GM18502 (cell line): ENCODE data around the gene AP2B1.
"Not testable (repeated sequence)": the region's sequence is repeated elsewhere in the genome, so short reads cannot be mapped to it uniquely, and the experiment has no call there.

ENCODE experiments used
- ATAC-seq: cut with Tn5 transposase; IDR thresholded peaks from one replicate; pipeline ENCODE4 v1.9.1; 2021; ENCODE audit warnings: mild to moderate bottlenecking; ENCODE audit not compliant: unreplicated experiment, poor library complexity

The AP2B1 gene

DNA sequence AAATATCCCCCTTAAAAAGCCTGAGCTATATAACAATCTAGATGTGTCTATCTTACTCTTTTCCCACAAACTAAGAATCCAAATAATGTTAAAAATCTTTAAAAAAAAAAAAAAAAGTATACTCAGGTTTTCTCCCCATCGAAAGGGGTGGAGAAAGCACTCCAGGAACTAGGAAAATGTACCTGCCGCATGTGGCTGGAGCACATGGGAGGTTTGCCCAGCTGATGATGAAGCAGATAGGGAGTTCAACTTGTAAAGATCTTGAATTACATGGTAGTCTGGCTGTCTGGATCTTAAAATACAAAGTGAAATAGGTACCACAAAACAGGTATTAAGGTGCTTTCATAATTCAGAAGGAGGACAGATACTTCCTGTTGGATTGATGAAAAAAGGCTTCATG is 17.7 kb upstream of the AP2B1 start:
- no peak for ATAC-seq

DNA sequence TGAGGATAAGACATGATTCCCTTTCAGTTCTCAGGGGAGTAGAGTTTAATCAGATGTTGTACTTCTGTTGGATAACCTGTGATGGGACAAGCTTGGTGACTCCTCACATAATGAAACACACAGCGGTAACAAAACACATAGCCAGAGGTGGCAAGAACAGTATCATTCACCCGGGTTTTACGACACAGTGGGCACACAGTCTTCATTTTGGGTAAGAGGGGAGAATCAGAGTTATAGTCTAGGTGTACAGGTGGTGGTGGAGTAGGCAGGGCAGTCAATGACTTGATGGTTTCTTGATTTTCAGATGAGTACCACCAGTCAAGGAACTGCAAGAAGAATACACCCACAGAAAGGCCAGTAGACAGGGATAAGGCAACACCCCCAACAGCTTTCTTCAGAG is 11.4 kb upstream of the AP2B1 start:
- no peak for ATAC-seq

DNA sequence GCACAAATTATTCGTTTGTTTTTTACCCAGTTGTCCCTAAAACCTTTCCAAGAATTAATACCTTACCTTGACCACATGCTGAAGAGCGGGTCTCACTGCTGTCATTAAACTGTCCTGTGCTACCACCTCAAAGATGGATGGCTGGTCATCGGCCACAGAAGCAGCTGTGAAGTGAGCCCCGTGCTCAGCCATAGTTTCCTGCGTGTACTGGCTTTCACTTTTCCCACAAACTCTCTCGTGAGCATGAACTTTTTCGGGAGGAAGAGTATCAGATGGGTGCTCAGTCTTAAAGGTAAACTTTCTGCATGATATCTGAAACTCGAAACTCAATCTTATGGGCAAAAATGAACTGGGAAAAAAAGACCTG is 9.3 kb upstream of the AP2B1 start:
- no peak for ATAC-seq

DNA sequence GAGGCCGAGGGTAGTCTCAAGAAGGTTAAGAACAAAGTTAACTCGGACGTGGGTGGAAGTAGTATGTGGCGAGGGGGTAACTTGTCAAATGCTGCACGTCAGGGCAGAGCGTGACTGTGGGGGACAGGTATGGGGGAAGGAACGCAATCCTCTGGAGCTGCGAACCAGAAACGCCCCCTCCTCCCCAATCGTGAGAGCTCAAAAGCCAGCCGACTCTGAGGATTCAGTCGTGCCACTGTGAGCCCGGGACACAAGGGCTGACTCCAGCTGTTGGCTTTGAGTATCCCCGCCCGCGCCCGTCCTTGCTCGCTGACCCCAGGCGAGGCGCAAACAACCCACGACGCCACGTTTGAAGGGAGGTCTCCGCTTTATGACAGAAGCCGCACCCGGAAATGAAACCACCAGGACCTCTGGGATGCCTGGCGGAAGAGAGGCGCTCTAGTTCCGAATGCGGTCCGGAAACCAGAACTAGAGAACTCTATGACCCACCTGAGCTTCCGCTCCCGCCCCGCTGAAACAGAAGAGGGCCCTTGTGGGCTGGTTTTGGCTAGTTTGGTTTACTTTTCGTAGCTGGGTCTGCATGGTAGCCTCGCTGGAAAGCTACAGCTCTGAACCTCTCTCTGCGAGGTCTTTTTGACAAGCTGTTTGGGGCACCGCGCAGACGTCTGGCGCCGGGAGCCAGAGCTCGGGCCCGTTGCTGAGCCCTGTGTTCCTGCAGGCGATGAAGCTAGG is 8.8 kb upstream of the AP2B1 start, which contains the start of gene PEX12:
Gene PEX12, minus strand, starts transcription at position 375 of the 732 bp plus-strand sequence. CDS start 550 bp downstream, outside the sequence.
- ATAC-seq, result peak; percentile 91

DNA sequence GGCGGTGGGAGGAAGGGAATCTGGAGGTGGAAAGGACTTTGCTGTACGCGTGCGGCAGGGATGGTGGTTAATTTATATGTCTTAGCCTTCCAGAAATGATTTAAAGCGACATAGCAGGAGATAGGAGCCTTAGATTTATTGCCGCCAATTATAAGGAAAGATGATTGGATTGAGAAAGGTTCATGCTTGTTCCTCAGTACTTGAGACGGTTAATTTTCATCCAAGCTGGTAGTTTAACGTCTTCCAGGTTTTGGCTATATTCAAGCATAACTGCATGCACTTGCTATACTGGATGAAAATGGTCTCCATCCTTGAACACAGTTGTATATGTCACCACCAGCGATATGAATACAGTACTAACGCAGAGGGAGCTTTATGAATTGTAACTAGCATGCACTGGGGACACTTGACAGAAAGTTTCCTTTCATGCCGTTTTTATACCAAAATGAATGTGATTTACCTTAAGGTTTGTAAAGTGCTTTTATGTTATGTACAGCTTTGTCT is 8.1 kb upstream of the AP2B1 start:
- no peak for ATAC-seq

DNA sequence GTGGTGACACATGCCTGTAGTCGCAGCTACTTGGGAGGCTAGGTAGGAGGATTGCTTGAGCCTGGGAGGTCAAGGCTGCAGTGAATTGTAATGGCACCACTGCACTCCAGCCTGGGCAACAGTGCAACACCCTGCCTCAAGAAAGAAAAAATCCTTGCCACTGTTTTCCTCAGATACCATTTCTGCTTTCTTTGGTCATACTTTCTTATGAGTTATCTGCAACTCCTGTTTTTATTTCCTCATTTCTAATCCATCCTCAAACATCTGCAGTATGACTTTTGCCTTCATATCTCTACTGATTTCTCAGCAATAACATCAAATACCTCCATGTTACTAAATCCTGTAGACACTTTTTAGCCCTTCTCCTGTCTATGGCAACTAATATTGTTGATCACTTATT is 3.1 kb upstream of the AP2B1 start:
- no peak for ATAC-seq

DNA sequence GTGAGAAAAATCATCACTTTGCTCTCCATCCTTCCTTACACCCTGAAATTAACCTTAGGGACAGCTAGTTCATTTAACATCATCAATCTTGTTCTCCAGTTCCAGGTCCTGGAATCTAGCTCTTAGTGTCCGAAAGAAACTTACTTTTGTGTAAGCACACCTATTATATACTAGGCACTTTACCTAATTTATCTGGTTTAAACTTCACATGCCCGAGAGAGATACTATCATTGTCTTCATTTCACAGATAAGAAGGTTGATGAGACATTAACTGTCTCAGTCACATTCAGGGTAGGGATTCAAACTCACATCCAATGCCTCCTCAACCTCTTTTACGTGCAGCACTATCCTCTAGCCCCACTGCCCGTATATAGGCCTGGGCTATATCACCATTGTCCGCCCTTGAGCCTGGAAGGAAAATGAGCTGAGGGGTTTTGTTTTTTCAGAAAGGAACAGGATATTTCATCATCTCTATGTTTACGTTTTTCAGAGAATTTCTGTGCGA is 501 bp upstream of the AP2B1 start:
- no peak for ATAC-seq

DNA sequence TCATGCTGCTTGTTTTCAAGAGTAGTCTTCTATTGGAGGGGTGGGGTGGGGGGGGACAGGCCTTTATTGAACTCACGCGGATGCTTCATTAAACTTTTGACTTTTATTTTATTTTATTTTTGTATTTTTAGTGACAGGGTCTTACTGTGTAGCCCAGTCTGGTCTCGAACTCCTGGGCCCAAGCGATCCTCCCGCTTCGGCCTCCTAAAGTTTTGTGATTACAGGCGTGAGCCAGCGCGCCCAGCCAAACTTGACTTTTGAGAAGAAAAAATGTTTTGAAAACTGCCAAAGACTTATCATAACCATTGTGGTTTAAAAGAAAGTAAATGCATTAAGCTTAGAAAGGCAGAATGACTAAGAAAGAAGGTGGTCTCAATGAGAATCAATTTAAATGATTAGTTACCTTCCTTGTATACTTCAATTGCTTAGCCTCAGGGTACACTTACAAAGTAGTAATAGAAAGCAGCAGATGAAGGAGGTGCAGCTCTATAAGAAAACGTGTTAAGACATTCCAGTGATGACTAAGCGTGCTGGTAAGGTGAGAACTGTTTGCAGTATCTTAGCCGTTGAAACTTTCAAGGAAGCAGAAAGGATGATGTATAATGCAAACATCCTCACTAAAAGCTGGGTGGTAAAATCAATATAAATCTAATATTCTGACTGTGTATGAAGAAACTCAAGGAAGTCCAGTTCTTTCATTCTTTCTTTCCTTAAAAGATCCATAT is 1.2 kb downstream of the AP2B1 start:
- no peak for ATAC-seq

DNA sequence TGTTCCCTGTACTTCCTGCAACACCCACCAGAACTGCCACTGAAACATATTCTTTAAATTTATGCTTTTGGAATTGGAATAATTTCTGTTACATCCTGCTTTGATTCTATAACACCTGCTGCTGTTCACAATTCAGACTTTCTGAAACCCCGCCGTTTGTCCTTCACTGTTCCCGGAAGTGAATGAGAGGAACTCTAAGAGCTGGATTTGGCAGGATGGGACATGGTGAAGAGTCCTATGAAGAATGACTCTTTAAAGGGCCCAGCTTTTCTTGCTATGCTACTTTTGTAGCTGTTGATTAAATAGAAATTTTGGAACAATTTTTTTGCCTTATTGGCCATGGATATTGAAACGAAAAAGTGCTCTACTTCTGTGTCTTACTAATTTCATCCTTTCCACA is 8.9 kb downstream of the AP2B1 start:
- ATAC-seq, result no peak

DNA sequence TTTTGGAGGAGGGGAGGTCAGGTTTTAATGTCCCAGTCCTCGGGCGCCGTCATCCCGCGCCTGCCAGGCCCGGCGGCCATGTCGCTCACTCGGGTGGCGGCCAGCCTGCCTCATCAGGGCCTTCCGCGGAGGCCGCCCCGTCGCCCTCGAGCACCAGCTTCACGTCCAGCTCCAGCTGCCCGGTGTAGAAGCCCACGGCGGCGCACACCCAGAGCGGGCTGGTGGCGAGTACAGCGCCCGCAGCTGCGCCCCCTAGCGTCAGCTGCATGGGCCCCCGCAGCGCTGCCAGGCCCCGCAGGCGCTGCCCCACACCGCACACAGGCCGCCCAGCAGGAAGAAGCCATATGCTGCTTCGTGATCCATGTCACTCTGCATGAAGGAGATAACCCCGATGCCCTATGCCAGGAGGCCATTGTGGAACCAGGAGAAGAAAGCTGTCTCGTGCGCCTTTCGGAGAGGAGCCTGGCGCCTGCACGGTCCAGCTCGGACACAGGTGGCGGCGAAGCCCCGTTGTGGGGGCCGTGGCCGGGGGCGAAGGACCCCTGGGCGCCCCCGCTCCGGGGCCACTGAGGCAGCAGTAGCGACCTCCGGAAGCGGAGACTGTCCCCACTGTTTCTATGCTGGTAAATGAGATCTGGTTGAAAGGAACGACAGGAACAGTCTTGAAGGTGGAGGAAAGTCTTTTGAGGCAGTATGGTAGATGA is 9.6 kb downstream of the AP2B1 start:
- no peak for ATAC-seq

DNA sequence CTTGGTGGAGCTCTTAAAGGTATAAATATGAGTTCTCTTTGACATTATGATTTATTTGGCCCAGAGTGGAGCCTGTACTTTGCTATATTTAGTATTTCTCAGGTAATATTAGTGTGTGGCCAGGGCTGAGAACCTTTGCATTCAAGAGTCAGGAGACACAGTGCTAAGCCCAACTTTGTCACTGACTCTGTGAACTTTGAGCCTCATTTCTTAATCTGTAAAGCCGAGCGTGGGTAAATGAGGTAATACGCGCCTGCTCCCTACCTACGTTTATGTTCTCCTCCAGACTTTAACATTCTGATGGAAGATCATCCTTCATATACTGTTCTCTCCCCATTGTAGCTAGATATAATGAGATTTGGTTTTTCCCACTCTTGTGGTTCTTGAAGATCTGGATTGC is 10.5 kb downstream of the AP2B1 start:
- no peak for ATAC-seq

DNA sequence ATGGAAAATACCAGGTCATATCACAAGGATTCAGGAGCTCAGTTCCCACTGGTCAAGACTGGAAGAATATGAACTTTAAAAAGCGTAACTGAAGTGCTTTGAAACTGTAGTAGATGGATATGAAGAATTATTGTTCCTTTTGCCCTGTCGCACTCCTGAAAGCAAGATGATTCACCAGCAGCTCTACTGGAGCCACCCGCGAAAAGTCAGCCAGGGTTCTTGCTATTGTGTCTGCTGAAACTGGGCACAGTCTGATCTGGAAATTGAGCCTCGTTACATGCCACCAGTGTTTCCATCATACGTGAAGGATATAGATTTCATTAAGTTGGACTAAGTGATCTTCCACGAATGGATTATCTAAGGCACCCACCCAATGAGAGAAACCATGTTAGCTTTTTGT is 16.6 kb downstream of the AP2B1 start:
- ATAC-seq, result no peak

DNA sequence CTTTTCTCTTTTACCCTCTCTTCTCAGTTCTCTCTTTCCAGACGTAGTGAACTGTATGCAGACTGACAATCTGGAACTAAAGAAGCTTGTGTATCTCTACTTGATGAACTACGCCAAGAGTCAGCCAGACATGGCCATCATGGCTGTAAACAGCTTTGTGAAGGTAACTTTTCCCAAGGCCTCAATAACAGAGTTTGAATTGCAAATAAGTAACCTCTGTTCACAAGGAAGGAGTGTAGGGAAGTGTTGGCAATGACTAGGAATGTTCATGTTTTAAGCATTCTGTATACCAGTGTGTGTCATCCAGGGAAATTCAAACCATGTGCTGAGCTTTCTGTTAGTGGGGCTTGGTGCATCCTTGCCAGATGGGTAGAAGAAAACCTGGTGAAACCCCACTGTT is 18.6 kb downstream of the AP2B1 start:
- ATAC-seq, result no peak

DNA sequence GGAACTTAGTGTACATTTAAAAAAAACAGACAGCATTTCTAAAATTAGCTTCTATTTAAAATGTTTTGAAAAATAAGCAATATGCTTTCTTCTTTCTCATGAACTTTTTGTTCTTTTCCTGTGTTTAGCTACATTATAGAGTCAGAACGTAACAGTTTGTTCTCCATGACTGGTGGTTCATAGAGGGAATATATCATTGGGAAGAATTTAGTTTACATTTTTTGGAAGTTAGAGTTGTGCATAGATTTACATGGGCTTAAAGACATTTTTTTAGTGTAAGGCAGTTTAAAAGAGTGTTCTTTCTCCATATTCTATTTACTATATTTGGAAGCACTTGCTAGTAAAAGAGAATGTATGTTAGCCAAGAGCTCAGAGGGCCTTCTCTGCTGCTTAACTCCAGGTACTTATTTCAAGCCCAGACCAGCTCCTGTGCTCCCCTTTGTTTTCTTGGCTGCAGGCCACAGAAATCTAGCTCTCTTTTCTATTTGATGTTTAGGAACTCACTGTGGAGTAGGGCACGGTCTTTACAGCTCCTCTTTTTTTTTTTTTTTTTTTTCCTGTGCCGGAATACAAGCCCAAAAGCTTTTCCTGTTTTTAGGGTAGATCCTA is 20.2 kb downstream of the AP2B1 start:
- ATAC-seq, result no peak

DNA sequence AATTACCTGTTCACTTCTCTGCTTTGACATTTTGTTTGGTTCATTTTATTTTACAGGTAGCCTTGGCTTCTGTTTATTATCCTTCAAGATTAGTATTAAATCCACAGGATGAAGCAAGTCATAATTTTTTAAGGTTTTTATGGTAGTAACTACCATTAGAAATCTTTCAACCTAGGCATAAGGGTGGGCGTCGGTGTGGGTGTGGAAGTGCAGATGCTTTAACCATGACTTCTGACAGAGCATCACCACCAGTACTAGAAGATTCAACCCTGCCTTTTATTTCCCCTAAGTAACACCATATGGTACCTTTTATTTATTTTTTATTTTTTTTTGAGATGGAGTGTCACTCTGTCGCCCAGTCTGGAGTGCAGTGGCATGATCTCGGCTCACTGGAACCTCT is 22.7 kb downstream of the AP2B1 start:
- no peak for ATAC-seq

DNA sequence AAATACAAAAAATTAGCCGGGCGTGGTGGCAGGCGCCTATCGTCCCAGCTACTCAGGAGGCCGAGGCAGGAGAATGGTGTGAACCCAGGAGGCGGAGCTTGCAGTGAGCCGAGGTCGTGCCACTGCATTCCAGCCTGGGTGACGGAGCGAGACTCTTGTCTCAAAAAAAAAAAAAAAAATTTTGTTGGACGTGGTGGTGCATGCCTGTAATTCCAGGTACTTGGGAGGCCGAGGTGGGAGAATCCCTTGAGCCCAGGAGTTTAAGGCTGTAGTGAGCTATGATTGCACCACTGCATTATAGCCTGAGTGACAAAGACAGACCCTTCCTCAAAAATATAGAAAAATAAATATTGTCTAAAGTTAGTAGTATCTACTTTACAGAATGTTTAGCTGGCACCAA is 23.6 kb downstream of the AP2B1 start:
- ATAC-seq, result not testable (repeated sequence)

DNA sequence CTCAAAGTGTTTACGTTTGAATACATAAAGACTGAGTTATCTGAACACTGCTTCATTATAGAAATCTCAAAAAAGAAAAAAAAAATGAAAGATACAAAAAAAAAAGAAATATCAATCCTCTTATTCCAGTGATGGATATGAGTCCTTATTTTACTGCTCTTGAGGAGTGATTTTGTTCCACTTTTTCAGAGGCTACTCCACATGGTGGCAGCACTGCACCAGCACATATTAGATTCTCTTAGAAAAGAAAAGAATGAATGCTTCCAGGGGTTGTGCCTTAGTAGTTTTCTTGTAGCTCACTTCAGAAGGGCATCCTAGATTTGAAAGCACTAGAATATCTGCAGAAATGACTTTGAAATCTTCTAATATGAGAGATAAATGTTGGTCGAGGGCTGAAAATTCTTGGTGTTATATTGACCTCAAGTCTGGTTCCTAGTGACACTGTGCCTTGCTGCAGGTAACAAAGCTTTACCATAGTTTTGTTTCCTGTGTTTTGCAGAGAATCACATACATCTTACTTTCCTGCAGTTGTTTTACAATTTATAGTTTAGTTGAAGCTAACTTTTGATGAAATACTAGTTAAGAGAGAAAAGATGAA is 25.9 kb downstream of the AP2B1 start:
- ATAC-seq, result no peak

DNA sequence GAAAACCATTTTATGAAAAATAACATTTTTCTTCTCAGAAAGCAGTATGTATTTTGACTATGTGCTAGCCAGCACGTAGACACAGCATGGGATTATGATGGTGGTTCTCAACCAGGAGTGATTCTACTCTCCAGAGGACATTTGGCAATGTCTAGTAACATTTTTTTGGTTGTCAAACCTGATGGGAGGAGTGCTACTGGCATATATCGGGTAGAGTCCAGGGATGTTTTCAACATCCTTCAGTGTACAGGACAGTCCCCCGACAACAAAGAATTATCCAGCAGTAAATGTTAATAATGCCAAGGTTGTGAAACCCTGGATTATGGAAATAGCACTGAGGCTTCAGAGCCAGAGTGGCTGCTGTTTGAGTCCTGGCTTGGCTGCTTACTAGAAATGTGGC is 27.7 kb downstream of the AP2B1 start:
- no peak for ATAC-seq

DNA sequence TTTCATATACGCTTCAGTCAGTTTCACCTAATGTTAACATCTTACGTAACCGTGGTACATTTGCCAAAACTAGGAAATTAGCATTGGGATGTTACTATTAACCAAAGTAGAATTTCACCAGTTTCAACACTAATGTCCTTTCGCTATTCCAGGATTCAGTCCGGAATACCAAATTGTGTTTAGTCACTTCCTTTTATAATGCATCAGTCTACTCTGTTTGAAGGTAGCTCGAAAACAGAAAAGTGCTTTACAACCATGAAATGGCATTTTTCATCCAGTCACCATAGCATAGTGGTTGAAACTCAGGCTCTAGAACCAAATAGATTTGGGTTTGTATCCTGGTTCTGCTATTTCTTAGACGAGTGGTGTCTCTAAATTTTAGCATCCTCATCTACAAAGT is 29.4 kb downstream of the AP2B1 start:
- no peak for ATAC-seq

DNA sequence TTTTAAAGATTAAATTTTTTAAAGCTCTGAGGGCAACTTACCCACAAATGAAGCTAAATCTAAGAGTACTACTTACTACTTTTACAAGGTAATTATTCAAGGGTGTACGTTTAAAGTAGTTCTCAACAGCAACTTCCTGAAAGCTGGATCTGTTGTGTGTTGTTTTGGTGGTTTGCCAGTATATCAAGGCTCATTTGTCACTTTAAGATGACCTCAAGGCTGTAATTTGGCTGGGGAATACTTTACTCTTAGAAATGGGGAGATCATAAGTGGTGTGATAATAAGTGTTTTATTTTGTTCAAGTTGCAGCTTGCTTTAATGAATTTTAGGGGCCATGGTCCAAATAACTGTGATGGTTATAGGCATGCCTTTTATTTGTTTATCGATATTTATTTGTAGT is 30.4 kb downstream of the AP2B1 start:
- no peak for ATAC-seq
